Islet of Langerhans (tissue), 1 donor: ENCODE results near the gene ASB8.
"Not testable (repeated sequence)": the region's sequence is repeated elsewhere in the genome, so short reads cannot be mapped to it uniquely, and the experiment has no call there.

ENCODE experiments used
- FAIRE-seq: peaks from one replicate; lab custom pipeline; 2011; peaks lifted over from hg19 to GRCh38; lab: Jason Lieb, UNC

The ASB8 gene

DNA sequence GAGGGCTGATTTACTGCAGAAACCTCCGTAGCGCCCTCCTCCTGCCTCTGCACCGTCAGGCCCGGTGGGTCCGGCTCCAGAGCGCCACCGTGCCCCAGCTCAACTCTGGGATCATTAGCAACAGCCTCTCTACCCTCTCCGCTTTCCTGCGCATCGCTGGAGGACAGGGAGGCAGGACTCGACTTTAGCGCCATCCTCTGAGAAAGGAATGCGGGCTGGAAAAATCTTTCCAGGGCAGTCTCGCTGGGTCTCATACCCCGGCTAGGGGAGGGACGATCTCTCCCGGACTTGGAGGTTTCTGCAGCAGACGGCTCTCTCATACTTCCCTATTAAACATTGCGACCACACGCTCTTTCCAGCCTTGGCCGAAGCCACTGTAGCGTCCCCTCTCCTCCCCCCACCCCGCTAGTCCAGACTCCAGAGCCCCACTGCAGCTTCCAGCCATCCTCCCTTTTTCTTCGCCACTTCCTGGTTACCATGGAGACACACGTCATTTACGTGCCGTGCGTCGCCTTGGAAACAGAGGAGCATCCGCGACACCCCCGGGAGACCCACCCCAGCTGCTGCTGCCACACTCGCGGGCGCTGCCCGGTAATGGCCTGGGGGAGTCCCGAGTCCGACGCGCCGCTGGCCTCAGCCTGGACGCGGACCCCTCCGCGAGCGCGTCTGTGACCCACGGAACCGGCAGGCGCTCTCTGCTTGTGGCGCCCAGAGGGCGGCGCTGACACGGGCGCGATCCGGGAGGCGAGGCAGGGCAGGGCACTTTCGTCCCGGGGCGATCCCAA, 26.0 kb upstream of the ASB8 start, which contains the start of gene CCDC184:
TSS of gene CCDC184 (plus strand) at position 554 of the 785 bp plus-strand sequence. CDS start 479 bp downstream, outside the sequence.
- no peak for FAIRE-seq

- FAIRE-seq: no peak
Observed at GRCh38 chr12:48182631-48183030, 25.3 kb upstream of the ASB8 start.

DNA sequence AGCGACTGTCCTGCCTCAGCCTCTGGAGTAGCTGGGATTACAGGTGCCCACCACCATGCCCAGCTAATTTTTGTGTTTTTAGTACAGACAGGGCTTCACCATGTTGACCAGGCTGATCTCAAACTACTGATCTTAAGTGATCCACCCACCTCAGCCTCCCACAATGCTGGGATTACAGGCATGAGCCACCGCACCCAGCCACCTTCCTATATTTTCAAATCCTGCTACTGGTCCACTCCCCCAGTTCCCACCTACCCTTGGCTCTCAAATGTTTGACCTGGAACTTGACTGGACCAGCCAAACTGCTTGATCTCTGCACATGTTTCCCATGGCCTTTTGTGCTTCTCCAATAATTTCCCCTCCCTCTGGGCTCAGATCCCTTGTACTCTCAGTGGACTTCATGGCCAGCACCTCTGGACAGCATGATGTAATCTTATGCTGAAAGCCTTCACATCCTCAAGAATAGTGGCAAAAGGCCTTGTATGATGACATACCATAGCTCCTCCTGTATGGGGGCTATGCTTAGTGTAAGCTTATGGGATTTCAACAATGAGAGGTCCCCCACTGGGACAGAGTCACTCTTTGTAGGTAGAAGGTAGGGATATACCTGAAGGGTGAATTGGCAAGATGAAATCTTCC, 23.7 kb upstream of the ASB8 start:
- FAIRE-seq: no peak

DNA sequence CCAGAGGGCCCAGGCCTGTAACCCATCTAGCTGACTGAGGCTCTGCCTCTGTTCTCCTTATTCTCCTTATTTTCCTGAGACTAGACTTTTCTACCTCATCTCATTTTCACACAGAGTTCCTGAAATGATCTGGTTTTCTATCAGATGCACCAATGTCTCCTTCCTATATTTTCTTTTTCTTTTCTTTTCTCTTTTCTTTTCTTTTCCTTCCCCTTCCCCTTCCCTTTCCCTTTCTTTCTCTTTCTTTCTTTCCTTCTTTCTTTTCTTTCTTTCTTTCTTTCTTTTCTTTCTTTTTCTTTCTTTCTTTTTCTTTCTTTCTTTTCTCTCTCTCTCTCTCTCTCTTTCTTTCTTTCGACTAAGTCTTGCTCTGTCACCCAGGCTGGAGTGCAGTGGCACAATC, 23.1 kb upstream of the ASB8 start:
- FAIRE-seq: no peak

- no peak for FAIRE-seq
Observed at GRCh38 chr12:48179466-48179865, 22.2 kb upstream of the ASB8 start.

DNA sequence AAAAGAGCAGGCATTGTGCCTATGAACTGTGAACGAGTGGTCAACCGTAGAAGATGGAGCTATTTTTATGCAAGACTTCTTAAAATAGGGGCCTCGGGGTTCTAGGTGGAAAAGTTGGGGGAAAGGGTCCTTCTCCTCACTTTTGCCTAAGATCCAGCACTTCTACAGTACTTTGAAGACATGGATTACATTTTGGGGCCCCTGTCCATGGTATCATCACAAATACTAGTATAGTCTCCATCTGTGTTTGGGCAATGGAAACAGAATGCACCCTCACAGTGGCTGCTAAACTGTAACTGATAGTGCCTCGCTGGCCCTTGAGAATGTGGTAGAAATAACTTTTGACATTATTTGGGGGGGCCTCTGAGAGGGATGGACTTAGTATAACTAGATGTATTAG, 20.7 kb upstream of the ASB8 start:
- no peak for FAIRE-seq

GRCh38 chr12:48176417-48176751, 19.1 kb upstream of the ASB8 start:
- no peak for FAIRE-seq

DNA sequence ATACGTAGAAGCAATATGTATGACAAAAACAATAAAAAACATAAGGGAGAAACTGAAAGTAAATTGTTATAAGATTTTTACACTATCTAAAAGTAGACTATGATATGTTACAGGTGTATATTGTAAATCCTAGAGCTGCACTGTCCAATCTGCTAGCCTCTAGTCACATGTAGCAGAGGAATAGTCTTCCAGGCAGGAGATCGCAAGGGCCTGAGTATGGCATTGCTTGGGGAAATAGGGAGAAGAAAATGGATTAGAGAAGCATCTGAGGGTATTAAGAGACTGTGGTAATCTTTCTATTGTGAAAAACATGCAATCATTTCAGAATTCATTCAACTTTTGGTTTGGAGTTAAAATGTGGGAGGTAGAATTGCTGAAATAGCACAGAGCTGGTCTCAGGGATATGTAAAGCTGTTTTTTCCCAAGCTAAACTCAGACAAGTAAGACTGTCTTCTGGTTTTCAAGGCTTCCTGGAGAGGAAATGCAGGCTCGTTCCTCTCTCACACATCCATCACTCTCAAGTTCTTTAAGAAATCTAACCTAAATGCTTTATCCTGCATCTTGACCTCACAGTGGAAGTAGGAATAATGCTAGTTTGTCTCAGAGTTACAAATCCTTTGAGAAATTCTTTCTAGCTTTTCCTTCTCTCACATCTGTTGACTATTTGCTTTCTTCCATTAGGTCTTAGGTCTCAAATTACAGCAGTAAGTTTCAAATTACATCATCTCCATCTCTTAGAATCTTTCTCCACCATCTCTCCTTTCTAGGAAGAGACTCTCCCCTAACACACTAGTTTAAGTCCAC, 18.5 kb upstream of the ASB8 start:
- FAIRE-seq: no peak

- FAIRE-seq: no peak
Observed at GRCh38 chr12:48169011-48169410, 11.7 kb upstream of the ASB8 start.

DNA sequence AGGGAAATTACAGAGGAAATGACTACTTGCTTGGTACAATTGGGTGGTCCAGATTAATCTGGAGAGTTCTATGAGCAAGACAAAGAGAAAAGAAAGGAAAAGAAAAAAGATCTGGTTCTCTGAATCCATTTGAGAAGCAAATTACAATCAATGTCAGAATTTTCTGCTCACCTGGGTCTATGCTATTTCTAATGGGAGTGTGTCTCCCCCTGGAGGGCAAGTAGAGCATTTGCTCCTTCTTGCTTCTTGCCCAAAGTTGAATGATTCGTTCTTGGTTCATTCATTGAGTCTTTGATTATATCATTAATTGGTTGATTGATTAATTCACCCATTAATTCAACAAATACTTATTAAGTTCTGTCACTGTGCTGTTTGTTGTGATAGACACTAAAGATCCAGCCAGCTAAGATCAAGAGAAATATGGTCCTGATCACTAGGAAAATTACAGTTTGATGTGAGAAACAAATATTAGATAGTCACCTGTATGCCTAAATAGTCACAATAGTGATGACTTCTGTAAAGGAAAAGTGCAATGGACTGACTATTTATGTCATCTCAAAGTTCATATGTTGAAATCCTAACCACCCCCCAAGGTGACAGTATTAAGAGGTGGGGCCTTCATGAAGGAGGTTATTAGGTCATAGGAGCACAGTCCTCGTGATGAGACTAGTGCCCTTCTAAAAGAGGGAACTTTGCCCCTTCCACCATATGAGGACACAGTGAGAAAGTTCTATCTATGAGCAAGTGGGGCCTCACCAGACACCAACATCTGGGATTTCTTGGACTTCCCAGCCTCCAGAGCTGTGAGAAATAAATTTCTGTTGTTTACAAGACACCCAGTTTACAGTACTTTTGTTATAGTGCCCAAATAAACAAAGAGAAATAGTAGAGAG, 8.0 kb upstream of the ASB8 start:
- FAIRE-seq: peak; percentile 94

GRCh38 chr12:48164451-48164850, 7.1 kb upstream of the ASB8 start:
- no peak for FAIRE-seq

- FAIRE-seq: no peak
Observed at GRCh38 chr12:48163150-48163747, 5.9 kb upstream of the ASB8 start.

DNA sequence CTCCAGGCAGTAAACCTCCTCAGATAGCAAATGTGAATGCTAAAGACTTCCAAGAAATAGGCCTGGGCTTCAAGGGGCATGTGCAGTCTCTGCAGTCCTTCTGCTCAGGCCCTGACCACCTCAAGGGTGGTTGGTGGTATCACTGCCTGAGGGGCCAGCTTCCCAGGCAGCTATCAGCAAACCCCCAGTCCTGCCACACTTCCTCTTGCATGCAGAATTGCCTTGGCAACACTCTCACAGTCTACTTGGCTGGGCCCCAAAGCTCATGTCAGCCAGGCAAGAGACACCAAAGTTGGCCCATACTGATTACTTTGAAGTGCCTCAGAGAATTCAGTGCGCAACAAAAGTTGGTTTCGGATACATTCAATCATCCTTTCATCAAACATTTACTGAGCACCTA, 3.5 kb upstream of the ASB8 start:
- no peak for FAIRE-seq

DNA sequence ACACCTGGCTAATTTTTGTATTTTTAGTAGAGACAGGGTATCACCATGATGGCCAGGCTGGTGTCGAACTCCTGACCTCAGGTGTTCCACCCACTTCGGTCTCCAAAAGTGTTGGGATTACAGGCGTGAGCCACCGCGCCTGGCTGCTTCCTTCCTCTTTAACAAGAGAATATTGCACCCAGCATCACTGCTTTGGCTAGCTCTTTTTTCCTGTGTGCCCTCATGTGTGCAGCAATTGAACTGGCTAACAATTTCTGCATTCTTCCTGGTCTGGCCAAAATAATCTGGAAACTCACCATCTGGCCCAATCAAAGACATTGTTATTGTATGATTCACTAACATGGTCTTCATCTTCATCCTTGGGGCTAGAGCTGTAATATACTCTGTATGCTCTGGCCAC, 2.7 kb upstream of the ASB8 start:
- no peak for FAIRE-seq

- no peak for FAIRE-seq
Observed at GRCh38 chr12:48157889-48158370, 615 bp upstream of the ASB8 start.

DNA sequence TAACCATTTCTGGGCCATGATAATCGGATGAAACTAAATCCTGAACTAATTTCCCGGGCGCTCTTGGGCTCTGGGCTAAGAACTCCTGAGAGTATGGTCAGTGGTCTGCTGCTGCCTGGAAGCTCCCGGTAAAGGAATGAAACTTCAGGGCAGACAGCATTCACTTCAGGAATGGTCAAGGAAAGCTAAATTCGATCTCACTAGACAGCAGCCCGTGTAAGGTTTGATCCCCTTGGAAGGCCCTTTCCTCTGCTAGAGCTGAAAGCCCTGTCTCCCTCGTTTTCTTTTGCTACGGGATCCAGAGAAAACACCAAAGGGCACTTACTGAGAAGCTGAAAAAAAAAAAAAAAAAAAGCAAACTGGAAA, 680 bp downstream of the ASB8 start:
- FAIRE-seq: no peak

DNA sequence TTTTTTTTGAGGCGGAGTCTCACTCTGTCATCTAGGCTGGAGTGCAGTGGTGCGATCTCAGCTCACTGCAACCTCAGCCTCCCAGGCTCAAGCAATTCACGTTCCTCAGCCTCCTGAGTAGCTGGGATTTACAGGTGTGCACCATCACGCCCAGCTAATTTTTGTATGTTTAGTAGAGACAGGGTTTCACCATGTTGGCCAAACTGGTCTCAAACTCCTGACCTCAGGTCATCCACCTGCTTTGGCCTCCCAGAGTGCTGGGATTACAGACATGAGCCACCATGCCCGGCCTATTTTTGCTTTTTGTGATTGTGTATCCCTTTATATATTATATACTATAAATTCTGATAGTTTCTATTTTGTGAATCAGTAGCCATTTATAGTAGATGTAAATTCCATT, 1.5 kb downstream of the ASB8 start:
- FAIRE-seq: not testable (repeated sequence)

GRCh38 chr12:48151103-48151771, 6.1 kb downstream of the ASB8 start:
- FAIRE-seq: no peak

DNA sequence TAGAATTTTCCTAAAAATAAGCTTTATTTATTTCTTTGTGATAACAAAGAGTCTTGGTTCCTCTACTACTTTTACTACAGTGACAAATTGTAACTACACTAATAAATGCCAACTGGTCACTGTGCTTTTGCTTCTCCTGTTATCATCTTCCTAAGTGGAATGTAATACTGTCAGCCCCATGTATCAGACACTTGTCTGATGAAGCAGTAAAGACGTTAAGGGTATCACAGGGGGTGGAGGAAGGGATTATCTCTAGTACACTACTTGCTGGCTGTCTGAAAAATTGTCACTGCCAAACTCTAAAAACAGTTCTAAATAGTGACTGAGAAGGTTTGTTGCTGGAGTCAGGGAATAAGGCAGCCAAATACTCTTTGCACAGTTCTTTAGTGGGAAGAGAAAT, 11.3 kb downstream of the ASB8 start:
- no peak for FAIRE-seq

GRCh38 chr12:48143898-48144297, 13.4 kb downstream of the ASB8 start:
- FAIRE-seq: no peak
